Tibial nerve (tissue), 4 donors: ENCODE measurements around the gene RASGEF1C.

Experiments
- CTCF ChIP-seq, 5 experiments: fragments of 200-600 bp in 3 of 5; fragments of 450-650 bp in 2 of 5; sonication (generic) in 3 of 5; IDR thresholded peaks; one replicate each; pipeline ENCODE4 v1.5.1; 2016 to 2019; ENCODE audit warnings: antibody characterized with exemption in 5 of 5, mild to moderate bottlenecking in 3 of 5, moderate library complexity in 2 of 5
- EP300 ChIP-seq, 2 donors: sonication (generic); formaldehyde crosslinking; IDR thresholded peaks; one replicate each; pipeline ENCODE4 v1.6.1; 2017; ENCODE audit warnings: antibody characterized with exemption in 2 of 2, mild to moderate bottlenecking in 1 of 2
- POLR2A ChIP-seq, 2 donors: fragments of 450-650 bp; IDR thresholded peaks; one replicate each; pipeline ENCODE4 v1.6.1; 2017; ENCODE audit warnings: antibody characterized with exemption in 2 of 2, mild to moderate bottlenecking in 2 of 2, moderate library complexity in 2 of 2

GRCh38 chr5:180174587-180174972, 34.4 kb downstream of the RASGEF1C start:
- TF ChIP-seq CTCF (IDR thresholded peaks at IDR 0.05) (no peak), EP300 (IDR thresholded peaks at IDR 0.05) (no peak), POLR2A (IDR thresholded peaks at IDR 0.05) (no peak)
